SH-SY5Y (cell line): Measurements from ENCODE around the gene ADAMTSL5.

ENCODE experiments used
- GATA2 ChIP-seq: IDR thresholded peaks from 2 replicates; pipeline ENCODE4 v1.6.1; 2011; ENCODE audit warnings: mild to moderate bottlenecking, low read depth, low read length
- GATA3 ChIP-seq: IDR thresholded peaks from 2 replicates; pipeline ENCODE4 v1.6.1; 2011; ENCODE audit warnings: low read depth, mild to moderate bottlenecking, low read length, moderate library complexity

DNA sequence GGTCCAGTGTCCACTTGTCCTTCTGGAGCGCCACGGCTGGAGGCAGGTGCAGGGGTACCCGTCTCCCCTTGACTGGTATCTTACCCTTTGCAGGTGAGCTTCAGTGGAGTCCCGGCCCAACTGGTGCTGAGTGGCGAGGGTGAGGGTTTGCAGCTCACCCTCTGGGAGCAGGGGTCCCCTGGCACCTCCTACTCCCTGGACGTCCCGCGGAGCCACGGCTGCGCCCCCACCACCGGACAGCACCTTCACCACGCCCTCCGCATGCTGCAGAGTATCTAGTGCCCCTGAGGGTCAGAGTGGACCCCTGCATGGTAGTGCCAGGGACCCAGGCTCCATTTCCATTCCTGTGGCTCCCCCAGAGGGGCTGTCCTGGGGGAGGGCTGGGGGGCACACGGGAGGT is 22.2 kb upstream of the ADAMTSL5 start:
- no peak for TF ChIP-seq GATA2
- no peak for TF ChIP-seq GATA3
